HG03439 (cell line): ENCODE results near the gene STIP1.
"Not testable (repeated sequence)": the region's sequence is repeated elsewhere in the genome, so short reads cannot be mapped to it uniquely, and the experiment has no call there.

ENCODE experiments used
- ATAC-seq: cut with Tn5 transposase; IDR thresholded peaks from one replicate; pipeline ENCODE4 v1.9.1; 2021; ENCODE audit warnings: mild to moderate bottlenecking, moderate library complexity; ENCODE audit not compliant: unreplicated experiment

The STIP1 gene

GRCh38 chr11:64235437-64236161 lies 49.6 kb downstream of the STIP1 start:
- no peak for ATAC-seq

GRCh38 chr11:64237484-64237951 lies 51.5 kb downstream of the STIP1 start:
- no peak for ATAC-seq

- ATAC-seq = no peak
These were observed 52.1 kb downstream of the STIP1 start for GRCh38 chr11:64238076-64238475.

GRCh38 chr11:64238999-64239398 lies 53.0 kb downstream of the STIP1 start:
- ATAC-seq = no peak

- no peak for ATAC-seq
These were observed 53.9 kb downstream of the STIP1 start for GRCh38 chr11:64239662-64240434.

- peak; percentile 55 for ATAC-seq
These were observed 54.7 kb downstream of the STIP1 start, which contains the start of gene FKBP2 for GRCh38 chr11:64240435-64241240. FKBP2 (plus strand) TSS chr11:64241095; CDS start chr11:64242388, 1,293 bp downstream.

GRCh38 chr11:64241241-64241490 lies 55.2 kb downstream of the STIP1 start:
- ATAC-seq = peak; percentile 56

- ATAC-seq = peak; percentile 13
These were observed 55.8 kb downstream of the STIP1 start for GRCh38 chr11:64241491-64242374.

- no peak for ATAC-seq
These were observed 57.4 kb downstream of the STIP1 start for GRCh38 chr11:64243236-64243854.

GRCh38 chr11:64244107-64244506 lies 58.1 kb downstream of the STIP1 start:
- no peak for ATAC-seq

- ATAC-seq = no peak
These were observed 59.0 kb downstream of the STIP1 start for GRCh38 chr11:64244966-64245365.

GRCh38 chr11:64245401-64245796 lies 59.4 kb downstream of the STIP1 start:
- ATAC-seq = no peak

- ATAC-seq = no peak
These were observed 60.0 kb downstream of the STIP1 start for GRCh38 chr11:64245797-64246620.

- not testable (repeated sequence) for ATAC-seq
These were observed 60.6 kb downstream of the STIP1 start for GRCh38 chr11:64246621-64246870.

GRCh38 chr11:64246871-64247728 lies 61.1 kb downstream of the STIP1 start, which contains the start of gene PPP1R14B:
PPP1R14B (minus strand) TSS chr11:64246943; CDS start chr11:64246673, 270 bp downstream.
- no peak for ATAC-seq

GRCh38 chr11:64247729-64248531 lies 62.0 kb downstream of the STIP1 start:
- ATAC-seq = no peak

GRCh38 chr11:64248578-64248977 lies 62.6 kb downstream of the STIP1 start:
- no peak for ATAC-seq

- no peak for ATAC-seq
These were observed 63.1 kb downstream of the STIP1 start for GRCh38 chr11:64249038-64249437.
